ENCODE data around the gene SMIM10L2A.

DNA sequence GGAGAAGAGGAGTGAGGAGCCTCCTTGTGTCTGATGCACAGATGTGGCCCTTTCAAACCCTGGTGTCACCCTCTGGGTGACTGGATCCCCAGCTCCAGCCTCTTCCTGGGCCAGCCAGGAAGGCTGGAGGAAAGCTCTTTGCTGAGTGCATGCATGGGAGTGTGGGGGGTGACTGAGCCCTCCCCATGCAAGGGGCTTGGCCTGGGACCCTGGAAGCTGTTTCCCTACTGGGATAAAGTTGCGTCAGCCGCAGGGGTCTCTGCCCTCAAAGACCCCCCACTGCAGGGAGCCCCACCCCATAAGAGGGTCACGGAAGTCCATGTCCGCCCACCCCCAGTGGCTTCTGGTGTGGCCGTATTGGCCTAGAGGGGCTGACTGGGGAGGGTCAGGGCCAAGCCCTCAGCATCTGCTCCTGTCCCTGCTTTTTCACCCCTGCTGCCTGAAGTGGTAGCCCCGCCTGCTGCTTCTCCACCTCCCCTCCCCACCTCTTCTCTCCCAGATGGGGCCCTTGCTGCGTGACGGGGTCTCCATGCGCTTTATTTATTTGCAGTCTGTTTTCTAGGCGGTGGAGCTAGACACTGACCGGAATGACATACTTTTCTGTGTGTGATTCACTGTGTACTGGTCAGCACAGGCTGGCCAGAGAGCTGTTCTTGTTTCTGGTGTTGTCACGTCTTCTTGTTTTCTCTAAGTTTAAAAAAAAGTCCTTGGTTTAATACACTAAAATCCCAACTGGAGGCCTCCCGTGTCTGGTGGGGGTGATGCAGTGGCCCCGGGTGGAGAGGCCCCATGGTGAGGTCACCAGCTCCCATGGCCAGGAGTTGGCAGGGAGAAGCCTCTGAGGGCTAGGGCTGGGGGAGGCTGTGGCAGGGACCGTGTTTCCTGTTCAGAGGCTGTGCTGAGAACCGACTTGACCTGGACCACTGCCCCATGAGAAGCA lies 3.6 kb downstream of the SMIM10L2A start:
- TF ChIP-seq POLR2AphosphoS5 (IDR thresholded peaks at IDR 0.05) (no peak), POLR2A (IDR thresholded peaks at IDR 0.05) (no peak)
- TF ChIP-seq, protein P1, sequence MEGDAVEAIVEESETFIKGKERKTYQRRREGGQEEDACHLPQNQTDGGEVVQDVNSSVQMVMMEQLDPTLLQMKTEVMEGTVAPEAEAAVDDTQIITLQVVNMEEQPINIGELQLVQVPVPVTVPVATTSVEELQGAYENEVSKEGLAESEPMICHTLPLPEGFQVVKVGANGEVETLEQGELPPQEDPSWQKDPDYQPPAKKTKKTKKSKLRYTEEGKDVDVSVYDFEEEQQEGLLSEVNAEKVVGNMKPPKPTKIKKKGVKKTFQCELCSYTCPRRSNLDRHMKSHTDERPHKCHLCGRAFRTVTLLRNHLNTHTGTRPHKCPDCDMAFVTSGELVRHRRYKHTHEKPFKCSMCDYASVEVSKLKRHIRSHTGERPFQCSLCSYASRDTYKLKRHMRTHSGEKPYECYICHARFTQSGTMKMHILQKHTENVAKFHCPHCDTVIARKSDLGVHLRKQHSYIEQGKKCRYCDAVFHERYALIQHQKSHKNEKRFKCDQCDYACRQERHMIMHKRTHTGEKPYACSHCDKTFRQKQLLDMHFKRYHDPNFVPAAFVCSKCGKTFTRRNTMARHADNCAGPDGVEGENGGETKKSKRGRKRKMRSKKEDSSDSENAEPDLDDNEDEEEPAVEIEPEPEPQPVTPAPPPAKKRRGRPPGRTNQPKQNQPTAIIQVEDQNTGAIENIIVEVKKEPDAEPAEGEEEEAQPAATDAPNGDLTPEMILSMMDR (IDR thresholded peaks at IDR 0.05): no peak

All from prostate gland (tissue), 2 donors.